ENCODE data around the gene SLC38A7.

The SLC38A7 gene

DNA sequence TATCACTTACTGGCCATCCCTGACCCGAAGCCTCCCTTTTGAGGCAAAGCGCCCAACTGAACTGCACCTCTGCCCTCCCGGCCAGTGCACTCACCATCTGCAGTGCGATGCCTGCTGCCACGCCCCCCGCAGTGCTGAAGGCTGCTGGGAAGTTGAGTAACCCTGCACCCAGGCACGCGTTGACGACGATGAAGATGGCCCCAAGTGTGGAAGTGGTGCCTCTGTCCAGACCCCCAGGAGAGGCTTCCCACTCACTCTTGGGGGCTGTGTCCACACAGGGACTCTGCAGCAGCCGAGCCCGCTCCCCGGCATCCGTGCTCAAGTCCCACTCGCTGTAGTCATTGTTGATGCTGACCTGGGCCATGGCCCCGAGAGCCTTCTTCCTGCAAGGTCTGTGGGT, 4.8 kb downstream of the SLC38A7 start:
- no peak for DNase-seq (ENCODE audit: low spot score)
- TF ChIP-seq, protein P1, sequence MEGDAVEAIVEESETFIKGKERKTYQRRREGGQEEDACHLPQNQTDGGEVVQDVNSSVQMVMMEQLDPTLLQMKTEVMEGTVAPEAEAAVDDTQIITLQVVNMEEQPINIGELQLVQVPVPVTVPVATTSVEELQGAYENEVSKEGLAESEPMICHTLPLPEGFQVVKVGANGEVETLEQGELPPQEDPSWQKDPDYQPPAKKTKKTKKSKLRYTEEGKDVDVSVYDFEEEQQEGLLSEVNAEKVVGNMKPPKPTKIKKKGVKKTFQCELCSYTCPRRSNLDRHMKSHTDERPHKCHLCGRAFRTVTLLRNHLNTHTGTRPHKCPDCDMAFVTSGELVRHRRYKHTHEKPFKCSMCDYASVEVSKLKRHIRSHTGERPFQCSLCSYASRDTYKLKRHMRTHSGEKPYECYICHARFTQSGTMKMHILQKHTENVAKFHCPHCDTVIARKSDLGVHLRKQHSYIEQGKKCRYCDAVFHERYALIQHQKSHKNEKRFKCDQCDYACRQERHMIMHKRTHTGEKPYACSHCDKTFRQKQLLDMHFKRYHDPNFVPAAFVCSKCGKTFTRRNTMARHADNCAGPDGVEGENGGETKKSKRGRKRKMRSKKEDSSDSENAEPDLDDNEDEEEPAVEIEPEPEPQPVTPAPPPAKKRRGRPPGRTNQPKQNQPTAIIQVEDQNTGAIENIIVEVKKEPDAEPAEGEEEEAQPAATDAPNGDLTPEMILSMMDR (IDR thresholded peaks at IDR 0.05; ENCODE audit: borderline replicate concordance, control extremely low read depth, extremely low read depth, insufficient read depth, missing control alignments) = no peak
- in situ Hi-C loops (cut with MboI; ENCODE audit: low sequenced_read_pairs, unreplicated experiment) = no loop called here

DNA sequence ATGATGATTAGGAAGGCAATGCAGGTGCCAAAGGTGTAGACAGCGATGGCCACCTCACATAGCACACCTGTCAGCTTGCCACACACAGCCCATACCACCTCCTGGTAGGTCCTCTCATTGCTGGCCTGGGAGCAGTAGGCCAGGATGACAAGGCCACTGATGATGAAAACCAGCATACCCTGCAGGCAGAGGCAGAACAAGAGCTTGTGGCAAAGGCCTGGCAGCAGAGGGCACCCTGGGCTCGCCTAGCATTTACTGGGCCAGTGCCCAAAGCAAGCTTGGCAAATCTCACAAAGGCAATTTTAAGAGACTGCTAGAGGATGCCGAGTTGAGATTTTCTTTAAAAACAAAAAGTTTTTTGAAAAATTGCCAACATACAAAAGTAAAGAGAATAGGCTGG, 5.9 kb downstream of the SLC38A7 start:
- in situ Hi-C loops (cut with MboI; ENCODE audit: low sequenced_read_pairs, unreplicated experiment) = no loop called here
- no peak for DNase-seq (ENCODE audit: low spot score)
- TF ChIP-seq, protein P1 (IDR thresholded peaks at IDR 0.05; ENCODE audit: borderline replicate concordance, control extremely low read depth, extremely low read depth, insufficient read depth, missing control alignments) = no peak

GRCh38 chr16:58678269-58678668, 6.3 kb downstream of the SLC38A7 start:
- DNase-seq (ENCODE audit: low spot score) = no peak
- TF ChIP-seq, protein P1 (IDR thresholded peaks at IDR 0.05; ENCODE audit: borderline replicate concordance, control extremely low read depth, extremely low read depth, insufficient read depth, missing control alignments) = no peak
- in situ Hi-C loops (cut with MboI; ENCODE audit: low sequenced_read_pairs, unreplicated experiment) = no loop called here

DNA sequence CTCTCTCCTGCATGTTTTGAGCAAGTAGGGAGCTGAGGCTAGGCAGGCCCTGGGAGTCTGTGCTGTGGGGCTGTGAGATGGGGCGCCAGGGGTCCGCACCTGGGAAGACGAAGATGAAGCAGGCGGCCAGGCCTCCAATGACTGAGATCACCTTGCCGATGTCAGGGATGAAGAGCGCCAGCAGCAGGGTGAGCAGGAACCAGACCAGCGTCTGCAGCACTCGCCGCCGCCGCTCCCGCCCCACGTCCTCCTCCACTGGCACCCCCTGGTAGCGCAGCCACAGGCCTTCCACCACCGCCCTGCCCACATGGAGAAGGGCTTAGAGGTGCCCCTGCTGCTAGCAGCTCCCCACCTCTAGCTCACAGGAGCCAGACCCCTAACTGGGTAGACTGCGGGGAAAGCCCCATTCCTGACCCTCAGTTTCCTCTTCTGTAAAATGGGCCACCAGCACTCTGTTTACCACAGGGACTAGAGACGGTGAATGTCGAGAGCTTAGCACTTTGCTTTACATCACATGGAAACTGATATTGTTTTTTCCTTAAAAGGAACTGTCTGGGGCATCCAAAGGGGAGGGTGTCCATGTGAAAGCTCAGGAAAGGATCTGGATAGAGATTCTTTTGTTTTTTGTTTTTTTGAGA, 13.5 kb downstream of the SLC38A7 start:
- DNase-seq (ENCODE audit: low spot score) = no peak
- TF ChIP-seq, protein P1 (IDR thresholded peaks at IDR 0.05; ENCODE audit: borderline replicate concordance, control extremely low read depth, extremely low read depth, insufficient read depth, missing control alignments) = no peak
- in situ Hi-C loops (cut with MboI; ENCODE audit: low sequenced_read_pairs, unreplicated experiment) = loop anchor here (25.0 kb wide), 1 partner anchor 334 kb away; no protein-coding TSS in a partner anchor

GRCh38 chr16:58670177-58670576, 14.4 kb downstream of the SLC38A7 start:
- TF ChIP-seq, protein P1 (IDR thresholded peaks at IDR 0.05; ENCODE audit: borderline replicate concordance, control extremely low read depth, extremely low read depth, insufficient read depth, missing control alignments) = no peak
- in situ Hi-C loops (cut with MboI; ENCODE audit: low sequenced_read_pairs, unreplicated experiment) = loop anchor here (25.0 kb wide), 1 partner anchor 333 kb away; no protein-coding TSS in a partner anchor
- no peak for DNase-seq (ENCODE audit: low spot score)

DNA sequence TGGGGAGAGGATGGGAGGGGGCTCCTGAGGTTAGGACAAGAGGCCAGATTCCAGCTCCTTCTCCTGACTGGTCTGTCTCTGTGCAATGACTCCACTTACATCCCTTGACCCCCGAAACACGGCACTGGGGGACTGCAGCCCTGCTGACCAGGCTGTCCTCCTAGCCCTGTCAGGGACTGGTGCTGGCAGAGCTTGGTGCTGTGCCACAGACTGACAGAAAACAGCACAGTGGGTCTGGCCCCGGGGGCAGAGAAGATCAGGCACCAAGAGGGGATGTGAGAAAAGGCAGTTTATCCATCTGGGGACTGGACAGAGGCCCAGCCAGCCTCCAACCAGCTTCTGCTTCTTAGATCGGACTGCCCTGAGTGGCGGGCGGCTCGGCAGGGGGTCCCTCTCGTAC, 19.4 kb downstream of the SLC38A7 start:
- TF ChIP-seq, protein P1 (IDR thresholded peaks at IDR 0.05; ENCODE audit: borderline replicate concordance, control extremely low read depth, extremely low read depth, insufficient read depth, missing control alignments) = no peak
- no peak for DNase-seq (ENCODE audit: low spot score)
- in situ Hi-C loops (cut with MboI; ENCODE audit: low sequenced_read_pairs, unreplicated experiment) = loop anchor here (25.0 kb wide), 1 partner anchor 328 kb away; no protein-coding TSS in a partner anchor
